Fibroblast of lung (primary cell): Measurements from ENCODE around the gene MMD.

Experiments used
- EZH2 ChIP-seq: IDR thresholded peaks from 2 replicates; pipeline ENCODE4 v1.5.1; 2012; ENCODE audit warnings: low read length, control low read depth, mild to moderate bottlenecking; ENCODE audit errors: missing control alignments
- TF ChIP-seq, protein P1 (sequence below), 2 donors: IDR thresholded peaks in 1 of 2; conservative IDR thresholded peaks in 1 of 2; 1 replicate in 1 of 2; 2 replicates in 1 of 2; pipeline ENCODE4 v1.5.1; 2011 to 2012; ENCODE audit warnings: low read length in 2 of 2, control low read depth in 1 of 2, inconsistent platforms in 1 of 2, low read depth in 1 of 2, mild to moderate bottlenecking in 1 of 2

DNA sequence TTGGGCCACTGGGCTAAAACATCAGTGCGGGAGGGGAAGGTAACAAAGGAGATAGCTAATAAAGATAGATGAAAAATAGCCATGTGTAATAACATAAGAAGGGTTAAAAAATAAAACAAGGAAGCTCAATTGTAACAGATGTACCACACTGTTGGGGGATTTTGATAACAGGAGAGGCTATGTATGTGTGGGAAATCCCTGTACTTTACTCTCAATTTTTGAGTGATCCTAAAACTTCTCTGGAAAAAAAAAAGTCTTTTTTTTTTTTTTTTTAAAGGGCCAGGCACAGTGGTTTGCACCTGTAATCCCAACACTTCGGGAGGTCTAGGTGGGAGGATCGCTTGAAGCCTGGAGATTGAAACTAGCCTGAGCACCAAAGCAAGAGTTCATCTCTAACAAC, 1.9 kb upstream of the MMD start:
- TF ChIP-seq, protein P1, sequence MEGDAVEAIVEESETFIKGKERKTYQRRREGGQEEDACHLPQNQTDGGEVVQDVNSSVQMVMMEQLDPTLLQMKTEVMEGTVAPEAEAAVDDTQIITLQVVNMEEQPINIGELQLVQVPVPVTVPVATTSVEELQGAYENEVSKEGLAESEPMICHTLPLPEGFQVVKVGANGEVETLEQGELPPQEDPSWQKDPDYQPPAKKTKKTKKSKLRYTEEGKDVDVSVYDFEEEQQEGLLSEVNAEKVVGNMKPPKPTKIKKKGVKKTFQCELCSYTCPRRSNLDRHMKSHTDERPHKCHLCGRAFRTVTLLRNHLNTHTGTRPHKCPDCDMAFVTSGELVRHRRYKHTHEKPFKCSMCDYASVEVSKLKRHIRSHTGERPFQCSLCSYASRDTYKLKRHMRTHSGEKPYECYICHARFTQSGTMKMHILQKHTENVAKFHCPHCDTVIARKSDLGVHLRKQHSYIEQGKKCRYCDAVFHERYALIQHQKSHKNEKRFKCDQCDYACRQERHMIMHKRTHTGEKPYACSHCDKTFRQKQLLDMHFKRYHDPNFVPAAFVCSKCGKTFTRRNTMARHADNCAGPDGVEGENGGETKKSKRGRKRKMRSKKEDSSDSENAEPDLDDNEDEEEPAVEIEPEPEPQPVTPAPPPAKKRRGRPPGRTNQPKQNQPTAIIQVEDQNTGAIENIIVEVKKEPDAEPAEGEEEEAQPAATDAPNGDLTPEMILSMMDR (conservative IDR thresholded peaks at IDR 0.05 in 1 of 2, IDR thresholded peaks at IDR 0.05 in 1 of 2; ENCODE audit: low read depth in 1 of 2, low read length in 2 of 2), result no peak
- no peak for TF ChIP-seq EZH2
